Small intestine (tissue), 7 donors: ENCODE data around the gene BPTF. TPM values are rescaled to one million over a fixed set of nuclear protein-coding genes. Genes with fewer than 3 reads are reported as not detected.
A peak's percentile ranks its signal among the peaks of the same experiment; 100 is the strongest.
"Not testable (repeated sequence)": the region's sequence is repeated elsewhere in the genome, so short reads cannot be mapped to it uniquely, and the experiment has no call there.

Experiments
- DNase-seq, 2 donors: peaks; one replicate each; pipeline versions ENCODE4 v3.0.0 to v3.0.0-alpha.2; 2013
- FAIRE-seq: peaks from 2 replicates; lab custom pipeline; 2012; peaks lifted over from hg19 to GRCh38; lab: Jason Lieb, UNC
- H3K27ac ChIP-seq, 3 donors: one replicate each; pipeline ENCODE4 v1.5.1; 2013; ENCODE audit warnings: low read length in 2 of 3, mild to moderate bottlenecking in 2 of 3, control low read depth in 1 of 3, inconsistent platforms in 1 of 3, low read depth in 1 of 3, moderate library complexity in 1 of 3
- H3K27me3 ChIP-seq, 3 donors: one replicate each; pipeline ENCODE4 v1.6.1; 2013; ENCODE audit warnings: low read length in 3 of 3, inconsistent platforms in 1 of 3; ENCODE audit not compliant: control insufficient read depth in 3 of 3, insufficient read depth in 3 of 3
- H3K36me3 ChIP-seq, 3 donors: one replicate each; pipeline ENCODE4 v1.6.1; 2013; ENCODE audit warnings: low read length in 3 of 3, inconsistent platforms in 1 of 3, low read depth in 1 of 3, mild to moderate bottlenecking in 1 of 3, moderate library complexity in 1 of 3; ENCODE audit not compliant: control insufficient read depth in 3 of 3, insufficient read depth in 2 of 3
- H3K4me1 ChIP-seq, 3 donors: one replicate each; pipeline ENCODE4 v1.6.1; 2013; ENCODE audit warnings: low read length in 2 of 3, inconsistent platforms in 1 of 3, low read depth in 1 of 3, mild to moderate bottlenecking in 1 of 3, moderate library complexity in 1 of 3; ENCODE audit not compliant: control insufficient read depth in 3 of 3, insufficient read depth in 2 of 3
- H3K4me3 ChIP-seq, 3 donors: one replicate each; pipeline ENCODE4 v1.5.1; 2013; ENCODE audit warnings: low read length in 3 of 3, control low read depth in 1 of 3, inconsistent platforms in 1 of 3, low read depth in 1 of 3, mild to moderate bottlenecking in 1 of 3, moderate library complexity in 1 of 3
- H3K9me3 ChIP-seq, 2 donors: one replicate each; pipeline ENCODE4 v1.6.1; 2013; ENCODE audit warnings: low read depth in 1 of 2, low read length in 1 of 2; ENCODE audit not compliant: control insufficient read depth in 2 of 2, insufficient read depth in 1 of 2
- WGBS, 3 donors: extraction: QIAGEN DNeasy Blood & Tissue Kit; methylation state at CpG; one replicate each; pipeline ENCODE4 v1.1.7; 2013; 5-methylcytosine and 5-hydroxymethylcytosine counted together
- polyA plus RNA-seq, 4 donors: library from polyadenylated mRNA; stranded (reverse) in 3 of 4; unstranded in 1 of 4; fragments of 200-250 nt in 3 of 4; fragments of 120-200 nt in 1 of 4; gene quantifications; one replicate each; pipeline versions ENCODE4 v1.2.1 to v1.2.3, GENCODE V29; 2013
- donor health status: healthy with polysubstance abuse.
- donor health status: control.
- donor health status: control.
- donor health status: Bipolar disorder and iron deficiency.
- donor health status: healthy.

Gene BPTF
- polyA plus RNA-seq, 4 donors: 11.6 to 59.3 (median 17.5) TPM

- no peaks in the 10 kb centered on the region for H3K4me1 ChIP-seq
- H3K4me3 ChIP-seq: no peak overlapping the region
- no peaks in the 10 kb centered on the region for H3K27me3 ChIP-seq
- H3K27ac ChIP-seq: no peak overlapping the region
- no peak for FAIRE-seq
- H3K36me3 ChIP-seq: no peaks in the 10 kb centered on the region
- 93 to 95% (median 94%) methylated on average over 11 of the region's 11 CpGs for WGBS, 3 donors
- no peaks in the 10 kb centered on the region for H3K9me3 ChIP-seq
- no peak for DNase-seq
Observed at GRCh38 chr17:67801626-67802175, 23.6 kb upstream of the BPTF start.

GRCh38 chr17:67810464-67810863 lies 14.8 kb upstream of the BPTF start:
- no peak overlapping the region for H3K27ac ChIP-seq
- no peaks in the 10 kb centered on the region for H3K9me3 ChIP-seq
- no peaks in the 10 kb centered on the region for H3K4me1 ChIP-seq
- H3K27me3 ChIP-seq: no peaks in the 10 kb centered on the region
- FAIRE-seq: no peak
- no peaks in the 10 kb centered on the region for H3K36me3 ChIP-seq
- no peak overlapping the region for H3K4me3 ChIP-seq
- 73 to 100% (median 81%) methylated on average over 1 of the region's 1 CpG for WGBS, 3 donors
- no peak for DNase-seq

DNA sequence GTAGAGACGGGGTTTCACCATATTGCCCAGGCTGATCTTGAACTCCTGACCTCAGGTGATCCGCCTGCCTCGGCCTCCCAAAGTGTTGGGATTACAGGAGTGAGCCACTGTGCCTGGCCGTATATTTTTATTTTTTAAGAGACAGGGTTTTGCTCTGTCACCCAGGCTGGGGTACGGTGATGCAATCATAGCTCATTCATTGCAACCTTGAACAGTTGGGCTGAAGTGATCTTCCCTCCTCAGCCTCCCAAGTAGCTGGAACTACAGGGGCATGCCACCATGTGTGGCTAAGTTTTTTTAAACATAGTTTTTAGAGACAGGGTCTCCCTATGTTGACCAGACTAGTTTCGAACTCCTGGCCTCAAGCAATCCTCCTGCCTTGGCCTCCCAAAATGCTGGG lies 12.9 kb upstream of the BPTF start:
- not testable (repeated sequence) for H3K27me3 ChIP-seq, DNase-seq, FAIRE-seq, H3K4me1 ChIP-seq, H3K4me3 ChIP-seq, H3K36me3 ChIP-seq, H3K27ac ChIP-seq, H3K9me3 ChIP-seq
- WGBS, 3 donors: 91 to 96% (median 94%) methylated on average over 6 of the region's 6 CpGs

- Histone ChIP-seq H3K27me3 (no peaks in the 10 kb centered on the region), H3K27ac (no peak overlapping the region), H3K9me3 (no peaks in the 10 kb centered on the region), H3K36me3 (no peaks in the 10 kb centered on the region), H3K4me1 (no peaks in the 10 kb centered on the region), H3K4me3 (no peak overlapping the region)
- DNase-seq (no peak), FAIRE-seq (no peak)
- WGBS, 3 donors: 76 to 89% (median 87%) methylated on average over 5 of the region's 5 CpGs
Observed at GRCh38 chr17:67813803-67814180, 11.5 kb upstream of the BPTF start.

GRCh38 chr17:67818110-67819002 lies 6.9 kb upstream of the BPTF start:
- Histone ChIP-seq H3K4me1 (no peaks in the 10 kb centered on the region), H3K4me3 (no peak overlapping the region), H3K9me3 (no peaks in the 10 kb centered on the region), H3K36me3 (no peaks in the 10 kb centered on the region), H3K27ac (no peak overlapping the region), H3K27me3 (no peaks in the 10 kb centered on the region)
- no peak for FAIRE-seq
- 42 to 60% (median 51%) methylated on average over 7 of the region's 7 CpGs for WGBS, 3 donors
- DNase-seq: peak in 1 of 2 donors; percentile 24

DNA sequence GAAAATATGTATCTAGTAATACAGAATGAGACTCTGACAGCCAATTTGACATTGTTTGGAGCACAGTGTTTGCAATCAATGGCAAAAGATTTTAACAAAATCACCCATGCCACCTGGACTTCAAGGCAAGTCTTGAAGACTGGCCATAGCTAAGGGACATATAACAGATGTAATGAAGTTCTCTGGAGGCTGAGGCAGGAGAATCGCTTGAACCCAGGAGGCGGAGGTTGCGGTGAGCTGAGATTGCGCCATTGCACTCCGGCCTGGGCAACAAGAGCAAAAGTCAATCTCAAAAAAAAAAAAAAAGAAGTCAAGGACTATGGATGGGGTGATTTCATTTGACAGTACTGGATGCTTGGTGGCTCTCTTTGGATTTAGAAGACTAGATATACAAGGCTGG lies 5.6 kb upstream of the BPTF start:
- Histone ChIP-seq H3K9me3 (no peaks in the 10 kb centered on the region), H3K27ac (no peak overlapping the region), H3K4me3 (no peak overlapping the region), H3K4me1 (no peaks in the 10 kb centered on the region), H3K27me3 (no peaks in the 10 kb centered on the region), H3K36me3 (peaks cover 0 to 1% (median 0%) of the 10 kb centered on the region in 3 donors)
- no peak for FAIRE-seq
- no peak for DNase-seq
- 95 to 97% (median 95%) methylated on average over 5 of the region's 5 CpGs for WGBS, 3 donors

- Histone ChIP-seq H3K9me3 (no peaks in the 10 kb centered on the region), H3K36me3 (peaks cover 0 to 2% (median 0%) of the 10 kb centered on the region in 3 donors), H3K27ac (no peak overlapping the region), H3K4me3 (no peak overlapping the region), H3K4me1 (no peaks in the 10 kb centered on the region), H3K27me3 (no peaks in the 10 kb centered on the region)
- no peak for DNase-seq
- no peak for FAIRE-seq
- WGBS, 3 donors: 91 to 93% (median 91%) methylated on average over 12 of the region's 12 CpGs
Observed at GRCh38 chr17:67821871-67822367, 3.4 kb upstream of the BPTF start.

GRCh38 chr17:67825627-67826601 lies 611 bp downstream of the BPTF start:
- Histone ChIP-seq H3K27ac (peak overlapping the region; percentile 50 to 99 (median 86)), H3K4me1 (peaks cover 4 to 11% (median 10%) of the 10 kb centered on the region in 3 donors), H3K4me3 (peak overlapping the region; percentile 74 to 79 (median 75))
- DNase-seq: peak; percentile 36 to 83
- FAIRE-seq, H3K27me3 ChIP-seq, H3K36me3 ChIP-seq, H3K9me3 ChIP-seq: not testable (repeated sequence)
- 0 to 1% (median 0%) methylated on average over 29 to 94 of the region's 94 CpGs for WGBS, 3 donors
